22Rv1 (cell line): ENCODE results near the gene UTP3.

Experiments used
- ZFX ChIP-seq: fragments of 450-650 bp; IDR thresholded peaks from 2 replicates; pipeline ENCODE4 v1.6.1; 2017; ENCODE audit warnings: antibody characterized with exemption, borderline replicate concordance
- TF ChIP-seq, protein P1 (sequence below): fragments of 450-650 bp; IDR thresholded peaks from 2 replicates; pipeline ENCODE4 v1.5.1; 2017; ENCODE audit warnings: mild to moderate bottlenecking

DNA sequence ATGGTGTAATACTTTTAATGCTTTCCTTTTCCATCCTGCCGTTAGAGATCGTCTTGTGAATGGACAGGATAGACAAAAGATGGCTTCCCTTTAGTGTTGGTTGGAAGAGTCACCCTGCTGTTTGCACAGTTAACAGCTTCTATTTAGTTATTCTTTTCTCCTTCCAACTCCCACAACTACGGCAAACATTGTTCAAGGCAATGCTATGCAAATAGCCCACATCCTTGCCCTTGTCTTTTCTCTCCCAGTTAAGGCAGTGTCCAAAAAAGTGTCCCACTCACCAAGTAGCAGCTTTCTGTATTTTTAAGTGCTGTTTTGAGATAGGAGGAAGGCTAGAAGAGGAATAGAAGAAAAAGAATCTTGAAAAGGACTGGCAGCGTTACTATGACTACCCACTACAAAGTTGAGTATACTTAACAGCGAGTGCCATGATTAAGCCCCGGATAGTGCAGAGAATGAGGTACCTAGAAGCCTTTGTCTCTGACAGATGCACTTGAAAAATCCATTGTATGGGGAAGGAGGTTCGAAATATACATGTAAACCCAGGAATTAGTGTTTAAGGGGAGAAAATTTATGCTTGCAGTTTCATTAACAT is 21.4 kb downstream of the UTP3 start:
- TF ChIP-seq, protein P1, sequence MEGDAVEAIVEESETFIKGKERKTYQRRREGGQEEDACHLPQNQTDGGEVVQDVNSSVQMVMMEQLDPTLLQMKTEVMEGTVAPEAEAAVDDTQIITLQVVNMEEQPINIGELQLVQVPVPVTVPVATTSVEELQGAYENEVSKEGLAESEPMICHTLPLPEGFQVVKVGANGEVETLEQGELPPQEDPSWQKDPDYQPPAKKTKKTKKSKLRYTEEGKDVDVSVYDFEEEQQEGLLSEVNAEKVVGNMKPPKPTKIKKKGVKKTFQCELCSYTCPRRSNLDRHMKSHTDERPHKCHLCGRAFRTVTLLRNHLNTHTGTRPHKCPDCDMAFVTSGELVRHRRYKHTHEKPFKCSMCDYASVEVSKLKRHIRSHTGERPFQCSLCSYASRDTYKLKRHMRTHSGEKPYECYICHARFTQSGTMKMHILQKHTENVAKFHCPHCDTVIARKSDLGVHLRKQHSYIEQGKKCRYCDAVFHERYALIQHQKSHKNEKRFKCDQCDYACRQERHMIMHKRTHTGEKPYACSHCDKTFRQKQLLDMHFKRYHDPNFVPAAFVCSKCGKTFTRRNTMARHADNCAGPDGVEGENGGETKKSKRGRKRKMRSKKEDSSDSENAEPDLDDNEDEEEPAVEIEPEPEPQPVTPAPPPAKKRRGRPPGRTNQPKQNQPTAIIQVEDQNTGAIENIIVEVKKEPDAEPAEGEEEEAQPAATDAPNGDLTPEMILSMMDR: no peak
- TF ChIP-seq ZFX: no peak
